Stomach smooth muscle (tissue), 2 donors: Measurements from ENCODE around the gene C12orf50.
"Not testable (repeated sequence)": the region's sequence is repeated elsewhere in the genome, so short reads cannot be mapped to it uniquely, and the experiment has no call there.

ENCODE experiments used
- H3K27ac ChIP-seq: one replicate; pipeline ENCODE4 v1.7.0; 2013; ENCODE audit warnings: mild to moderate bottlenecking, low read length, inconsistent platforms
- H3K27me3 ChIP-seq, 2 donors: one replicate each; pipeline ENCODE4 v1.7.0; 2013; ENCODE audit warnings: low read length in 2 of 2; ENCODE audit not compliant: insufficient read depth in 2 of 2, control insufficient read depth in 1 of 2
- H3K36me3 ChIP-seq, 2 donors: one replicate each; pipeline ENCODE4 v1.7.0; 2013; ENCODE audit warnings: low read length in 2 of 2; ENCODE audit not compliant: control insufficient read depth in 2 of 2, insufficient read depth in 2 of 2
- H3K4me1 ChIP-seq: one replicate; pipeline ENCODE4 v1.7.0; 2013; ENCODE audit warnings: low read length; ENCODE audit not compliant: control insufficient read depth, insufficient read depth
- H3K4me3 ChIP-seq, 2 donors: one replicate each; pipeline ENCODE4 v1.7.0; 2013; ENCODE audit warnings: low read length in 2 of 2
- H3K9ac ChIP-seq, 2 donors: one replicate each; pipeline ENCODE4 v1.7.0; 2013; ENCODE audit warnings: low read length in 2 of 2, mild to moderate bottlenecking in 1 of 2
- H3K9me3 ChIP-seq, 2 donors: one replicate each; pipeline ENCODE4 v1.7.0; 2013; ENCODE audit warnings: low read length in 2 of 2; ENCODE audit not compliant: control insufficient read depth in 2 of 2
- donor health status: healthy.
- donor health status: Pancreatic carcinoma.

Gene C12orf50

DNA sequence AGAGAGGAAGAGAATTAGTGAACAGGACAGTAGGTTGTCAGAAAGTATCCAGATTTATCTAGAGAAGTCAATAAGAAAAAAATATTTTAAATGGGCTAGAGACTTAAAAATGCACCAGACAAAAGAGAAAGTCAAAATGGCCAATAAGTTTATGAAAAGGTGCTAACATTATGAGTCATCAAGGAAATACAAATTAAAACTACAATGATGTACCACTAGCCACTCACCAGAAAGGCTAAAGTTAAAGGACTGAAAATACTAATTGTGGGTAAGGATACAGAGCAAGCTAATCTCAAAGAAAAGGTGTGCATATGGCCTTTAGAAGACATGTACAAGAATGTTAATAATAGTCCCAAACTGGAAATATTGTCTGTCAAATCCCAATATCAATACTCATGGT lies 37.7 kb downstream of the C12orf50 start:
- Histone ChIP-seq H3K36me3 (no peaks in the 10 kb centered on the region), H3K27me3 (no peaks in the 10 kb centered on the region), H3K4me1 (no peaks in the 10 kb centered on the region), H3K9me3 (no peaks in the 10 kb centered on the region), H3K27ac (no peak overlapping the region), H3K4me3 (no peak overlapping the region), H3K9ac (no peak overlapping the region)

GRCh38 chr12:87988534-87988933 lies 40.7 kb downstream of the C12orf50 start:
- no peaks in the 10 kb centered on the region for H3K36me3 ChIP-seq
- H3K9ac ChIP-seq: no peak overlapping the region
- no peak overlapping the region for H3K27ac ChIP-seq
- H3K4me3 ChIP-seq: no peak overlapping the region
- H3K27me3 ChIP-seq: no peaks in the 10 kb centered on the region
- no peaks in the 10 kb centered on the region for H3K9me3 ChIP-seq
- no peaks in the 10 kb centered on the region for H3K4me1 ChIP-seq

- H3K9me3 ChIP-seq: no peaks in the 10 kb centered on the region
- no peak overlapping the region for H3K9ac ChIP-seq
- H3K4me3 ChIP-seq: no peak overlapping the region
- no peaks in the 10 kb centered on the region for H3K4me1 ChIP-seq
- no peak overlapping the region for H3K27ac ChIP-seq
- H3K27me3 ChIP-seq: no peaks in the 10 kb centered on the region
- no peaks in the 10 kb centered on the region for H3K36me3 ChIP-seq
Measured at GRCh38 chr12:87985069-87985675, 44.0 kb downstream of the C12orf50 start.

DNA sequence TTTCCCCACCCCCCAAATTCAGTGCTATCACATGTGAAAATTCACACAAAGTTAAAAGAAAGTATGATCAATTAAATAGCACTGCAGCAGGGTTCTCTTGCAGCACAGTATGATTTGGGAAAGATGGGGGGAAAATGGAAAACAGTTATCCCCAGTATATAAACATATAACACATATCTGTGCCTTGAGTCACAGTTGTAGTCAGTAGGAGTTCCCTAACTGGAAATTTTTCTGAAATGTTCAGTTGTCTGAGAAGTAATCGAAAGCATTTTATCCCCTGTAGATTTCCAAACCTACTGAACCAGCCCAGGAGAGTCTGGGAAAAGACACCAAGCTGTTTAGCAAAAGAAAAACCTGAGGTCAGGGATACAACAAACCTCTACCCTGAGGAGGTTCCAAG lies 47.0 kb downstream of the C12orf50 start:
- Histone ChIP-seq H3K4me1 (no peaks in the 10 kb centered on the region), H3K9me3 (no peaks in the 10 kb centered on the region), H3K4me3 (no peak overlapping the region), H3K27ac (no peak overlapping the region), H3K36me3 (no peaks in the 10 kb centered on the region), H3K9ac (no peak overlapping the region), H3K27me3 (no peaks in the 10 kb centered on the region)

DNA sequence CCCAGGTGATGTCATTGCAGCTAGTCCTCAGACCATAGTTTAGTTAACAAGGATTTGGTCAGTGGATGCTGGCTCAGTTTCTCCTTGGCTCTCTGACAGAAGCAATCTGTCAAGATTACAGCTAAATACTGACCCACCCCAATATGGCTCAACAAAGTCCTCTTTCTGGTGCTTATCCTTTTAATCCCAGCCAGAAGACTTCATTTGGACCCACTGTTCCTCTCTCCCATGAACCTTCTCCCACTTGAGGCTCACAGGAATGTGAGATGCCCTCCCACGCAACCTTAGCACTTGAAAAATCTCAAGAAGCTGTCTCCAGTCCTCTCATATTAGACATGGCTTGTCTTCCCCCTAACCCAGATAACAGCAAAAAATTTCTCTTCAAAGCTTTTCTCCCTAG lies 47.7 kb downstream of the C12orf50 start:
- Histone ChIP-seq H3K9me3 (no peaks in the 10 kb centered on the region), H3K27me3 (no peaks in the 10 kb centered on the region), H3K4me1 (no peaks in the 10 kb centered on the region), H3K9ac (no peak overlapping the region), H3K36me3 (no peaks in the 10 kb centered on the region), H3K4me3 (no peak overlapping the region), H3K27ac (no peak overlapping the region)

GRCh38 chr12:87975879-87976278 lies 53.3 kb downstream of the C12orf50 start:
- Histone ChIP-seq H3K27ac (no peak overlapping the region), H3K9me3 (no peaks in the 10 kb centered on the region), H3K27me3 (no peaks in the 10 kb centered on the region), H3K36me3 (no peaks in the 10 kb centered on the region), H3K4me3 (no peak overlapping the region), H3K4me1 (no peaks in the 10 kb centered on the region), H3K9ac (no peak overlapping the region)

DNA sequence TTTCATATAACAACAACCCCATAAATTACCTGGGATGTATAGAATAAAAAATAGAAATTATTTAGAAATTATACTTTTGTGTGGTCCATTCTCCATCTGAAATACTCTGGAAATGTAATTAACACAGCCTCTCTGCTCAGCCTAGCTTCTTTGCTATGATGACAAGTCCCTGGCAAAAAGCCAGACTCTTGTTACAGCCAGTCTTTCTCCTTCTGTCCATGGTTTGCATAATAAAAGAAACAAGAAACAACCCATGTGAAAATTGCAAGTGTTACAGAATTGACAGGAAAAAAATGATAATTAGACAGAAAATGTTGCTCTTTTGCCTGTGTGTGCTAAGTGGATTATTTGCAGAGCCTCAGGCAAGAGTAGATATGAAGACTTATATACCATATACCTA lies 61.3 kb downstream of the C12orf50 start:
- H3K9me3 ChIP-seq: no peaks in the 10 kb centered on the region
- H3K27ac ChIP-seq: no peak overlapping the region
- H3K4me3 ChIP-seq: no peak overlapping the region
- no peaks in the 10 kb centered on the region for H3K27me3 ChIP-seq
- no peak overlapping the region for H3K9ac ChIP-seq
- no peaks in the 10 kb centered on the region for H3K36me3 ChIP-seq
- H3K4me1 ChIP-seq: no peaks in the 10 kb centered on the region

DNA sequence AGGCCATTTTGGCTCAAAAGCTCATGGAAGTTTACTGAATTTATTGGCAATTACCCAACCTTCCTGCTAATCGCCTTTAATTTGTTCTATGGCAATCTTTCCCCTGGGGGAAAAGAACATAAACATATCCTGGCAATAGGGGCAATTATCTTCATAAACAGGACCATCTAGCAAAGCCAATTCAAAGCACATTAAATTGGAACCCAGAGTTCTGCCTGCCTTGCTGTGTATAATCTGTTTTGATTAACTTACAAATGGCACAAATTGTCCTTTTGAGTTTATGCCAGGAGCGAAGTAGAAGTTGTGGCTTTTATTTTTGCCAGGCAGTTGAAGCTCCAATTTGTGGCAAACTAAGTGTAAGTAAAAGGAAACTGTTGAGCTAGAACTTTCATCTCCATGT lies 68.6 kb downstream of the C12orf50 start:
- Histone ChIP-seq H3K9ac (no peak overlapping the region), H3K36me3 (no peaks in the 10 kb centered on the region), H3K9me3 (no peaks in the 10 kb centered on the region), H3K27me3 (no peaks in the 10 kb centered on the region), H3K27ac (no peak overlapping the region), H3K4me3 (no peak overlapping the region), H3K4me1 (no peaks in the 10 kb centered on the region)

DNA sequence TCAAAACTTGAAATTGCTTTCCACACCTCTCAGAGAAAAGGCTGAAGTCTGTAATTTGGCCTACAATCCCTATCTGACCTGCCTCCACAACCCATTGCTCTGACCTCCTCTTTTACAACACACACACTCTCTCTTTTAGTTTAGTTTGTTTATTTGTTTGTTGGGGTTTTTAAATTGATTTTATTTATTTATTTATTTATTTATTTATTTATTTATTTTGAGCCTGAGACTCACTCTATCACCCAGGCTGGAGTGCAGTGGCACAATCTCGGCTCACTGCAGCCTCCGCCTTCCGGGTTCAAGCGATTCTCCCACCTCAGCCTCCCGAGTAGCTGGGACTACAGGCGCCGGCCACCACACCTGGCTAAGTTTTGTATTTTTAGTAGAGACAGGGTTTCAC lies 75.2 kb downstream of the C12orf50 start:
- not testable (repeated sequence) for H3K36me3 ChIP-seq, H3K4me1 ChIP-seq, H3K4me3 ChIP-seq, H3K27ac ChIP-seq, H3K9ac ChIP-seq, H3K27me3 ChIP-seq, H3K9me3 ChIP-seq

GRCh38 chr12:87953256-87953860 lies 75.8 kb downstream of the C12orf50 start:
- Histone ChIP-seq H3K4me3 (no peak overlapping the region), H3K9ac (no peak overlapping the region), H3K36me3 (no peaks in the 10 kb centered on the region), H3K27me3 (no peaks in the 10 kb centered on the region), H3K9me3 (no peaks in the 10 kb centered on the region), H3K27ac (no peak overlapping the region), H3K4me1 (no peaks in the 10 kb centered on the region)

GRCh38 chr12:87952850-87953249 lies 76.4 kb downstream of the C12orf50 start:
- no peaks in the 10 kb centered on the region for H3K36me3 ChIP-seq
- no peaks in the 10 kb centered on the region for H3K27me3 ChIP-seq
- no peak overlapping the region for H3K9ac ChIP-seq
- no peak overlapping the region for H3K27ac ChIP-seq
- no peak overlapping the region for H3K4me3 ChIP-seq
- no peaks in the 10 kb centered on the region for H3K4me1 ChIP-seq
- no peaks in the 10 kb centered on the region for H3K9me3 ChIP-seq
